Measurements from ENCODE around the gene TP53.
A peak's percentile ranks its signal among the peaks of the same experiment; 100 is the strongest.

Gene TP53

DNA sequence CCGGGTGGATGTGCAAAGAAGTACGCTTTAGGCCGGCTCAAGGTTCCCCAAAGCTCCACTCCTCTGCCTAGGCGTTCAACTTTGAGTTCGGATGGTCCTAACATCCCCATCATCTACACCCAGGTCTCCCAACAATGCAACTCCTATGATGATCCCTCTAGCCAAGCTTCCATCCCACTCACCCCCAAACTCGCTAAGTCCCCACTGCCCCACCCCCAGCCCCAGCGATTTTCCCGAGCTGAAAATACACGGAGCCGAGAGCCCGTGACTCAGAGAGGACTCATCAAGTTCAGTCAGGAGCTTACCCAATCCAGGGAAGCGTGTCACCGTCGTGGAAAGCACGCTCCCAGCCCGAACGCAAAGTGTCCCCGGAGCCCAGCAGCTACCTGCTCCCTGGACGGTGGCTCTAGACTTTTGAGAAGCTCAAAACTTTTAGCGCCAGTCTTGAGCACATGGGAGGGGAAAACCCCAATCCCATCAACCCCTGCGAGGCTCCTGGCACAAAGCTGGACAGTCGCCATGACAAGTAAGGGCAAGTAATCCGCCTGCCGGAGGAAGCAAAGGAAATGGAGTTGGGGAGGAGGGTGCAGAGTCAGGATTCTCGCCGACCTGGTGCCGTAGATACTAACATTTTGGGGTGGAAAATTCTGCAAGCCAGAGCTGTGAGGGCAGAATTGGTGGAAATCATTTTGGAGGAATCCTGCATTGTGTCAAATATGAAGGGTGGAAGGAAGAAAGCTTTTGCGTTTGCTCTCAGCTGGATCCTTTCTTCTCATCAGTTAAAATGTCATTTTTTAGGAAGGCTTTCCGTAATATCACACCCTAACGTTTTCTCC lies at the start of gene TP53:
TSS of gene TP53 (minus strand) at position 419 of the 836 bp plus-strand sequence. CDS start 10,896 bp downstream, outside the sequence.
- Histone ChIP-seq H3K9ac (ENCODE audit: low read length) (peak within 1 kb of the TSS; percentile 96), H3K36me3 (ENCODE audit: control insufficient read depth, insufficient read depth, low read length) (no peaks in the 10 kb centered on the region), H3K4me1 (ENCODE audit: control insufficient read depth, insufficient read depth, low read length) (peaks cover 10% of the 10 kb centered on the region), H3K9me3 (ENCODE audit: control insufficient read depth, low read length) (no peaks in the 10 kb centered on the region), H3K27me3 (ENCODE audit: control insufficient read depth, insufficient read depth, low read length) (no peaks in the 10 kb centered on the region), H3K4me3 (ENCODE audit: low read length) (peak within 1 kb of the TSS; percentile 97)

DNA sequence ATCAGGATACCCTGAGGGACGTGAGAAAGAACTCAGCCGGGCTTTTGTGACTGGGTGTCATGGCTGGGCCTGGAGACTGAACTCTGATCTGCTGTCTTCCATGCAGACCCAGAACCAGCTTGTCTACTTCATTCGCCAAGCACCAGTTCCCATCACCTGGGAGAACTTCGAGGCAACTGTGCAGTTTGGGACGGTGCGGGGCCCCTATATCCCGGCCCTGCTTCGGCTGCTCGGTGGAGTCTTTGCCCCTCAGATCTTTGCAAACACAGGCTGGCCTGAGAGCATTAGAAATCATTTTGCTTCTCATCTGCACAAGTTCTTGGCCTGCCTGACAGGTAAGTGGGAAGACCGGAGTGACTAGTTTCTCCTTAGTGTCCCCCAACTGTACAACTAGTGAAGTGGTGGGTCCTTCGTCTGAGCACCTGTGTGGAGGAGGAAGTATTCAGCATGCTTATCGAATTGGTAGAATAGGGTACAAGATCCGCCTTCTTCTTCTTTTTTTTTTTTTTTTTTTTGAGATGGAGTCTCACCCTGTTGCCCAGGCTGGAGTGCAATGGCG lies 45.8 kb upstream of the TP53 start:
- no peaks in the 10 kb centered on the region for H3K4me1 ChIP-seq (ENCODE audit: control insufficient read depth, insufficient read depth, low read length)
- peaks cover 5% of the 10 kb centered on the region for H3K27me3 ChIP-seq (ENCODE audit: control insufficient read depth, insufficient read depth, low read length)
- no peak overlapping the region for H3K9ac ChIP-seq (ENCODE audit: low read length)
- H3K9me3 ChIP-seq (ENCODE audit: control insufficient read depth, low read length) = no peaks in the 10 kb centered on the region
- no peak overlapping the region for H3K4me3 ChIP-seq (ENCODE audit: low read length)
- H3K36me3 ChIP-seq (ENCODE audit: control insufficient read depth, insufficient read depth, low read length) = no peaks in the 10 kb centered on the region

DNA sequence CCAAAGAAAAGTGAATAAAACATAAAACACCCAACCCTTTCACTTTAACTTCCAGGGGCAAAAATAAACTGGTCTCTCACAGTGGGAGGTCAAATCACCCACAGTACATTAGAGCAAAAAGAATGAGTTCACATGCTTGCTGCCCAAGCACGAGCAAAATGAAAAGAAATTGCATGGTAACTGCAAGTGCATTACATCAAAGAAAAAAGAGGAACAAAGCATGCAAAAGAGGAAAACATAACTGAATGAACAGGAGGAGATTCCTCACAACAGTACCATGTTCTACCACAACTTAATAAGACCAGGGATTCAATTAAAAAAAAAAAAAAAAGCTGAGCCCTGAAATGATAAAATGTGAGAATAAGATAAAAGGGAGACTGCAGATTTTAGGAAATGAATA lies 42.5 kb upstream of the TP53 start:
- no peaks in the 10 kb centered on the region for H3K4me1 ChIP-seq (ENCODE audit: control insufficient read depth, insufficient read depth, low read length)
- H3K9ac ChIP-seq (ENCODE audit: low read length) = no peak overlapping the region
- no peaks in the 10 kb centered on the region for H3K36me3 ChIP-seq (ENCODE audit: control insufficient read depth, insufficient read depth, low read length)
- no peaks in the 10 kb centered on the region for H3K9me3 ChIP-seq (ENCODE audit: control insufficient read depth, low read length)
- H3K4me3 ChIP-seq (ENCODE audit: low read length) = no peak overlapping the region
- H3K27me3 ChIP-seq (ENCODE audit: control insufficient read depth, insufficient read depth, low read length) = no peaks in the 10 kb centered on the region

DNA sequence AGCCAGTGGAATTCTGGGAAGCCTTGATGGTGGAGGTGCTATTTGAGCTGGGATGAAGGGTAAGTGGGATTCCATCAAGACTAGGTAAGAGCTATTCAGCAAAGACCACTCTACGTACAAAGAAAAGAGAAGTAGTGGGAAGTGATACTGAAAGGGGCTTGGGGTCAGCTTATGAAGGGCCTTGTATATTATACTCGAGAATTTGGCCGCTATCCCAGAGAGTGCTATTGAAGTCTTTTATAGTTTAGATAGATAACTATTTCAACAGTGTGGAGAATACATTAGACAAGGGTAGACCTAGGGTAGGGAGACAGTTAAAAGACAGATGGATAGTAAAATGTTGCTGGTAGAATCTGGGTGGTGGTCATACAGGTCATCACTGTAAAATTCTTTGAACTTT lies 40.6 kb upstream of the TP53 start:
- Histone ChIP-seq H3K4me3 (ENCODE audit: low read length) (no peak overlapping the region), H3K9ac (ENCODE audit: low read length) (no peak overlapping the region), H3K27me3 (ENCODE audit: control insufficient read depth, insufficient read depth, low read length) (no peaks in the 10 kb centered on the region), H3K36me3 (ENCODE audit: control insufficient read depth, insufficient read depth, low read length) (no peaks in the 10 kb centered on the region), H3K4me1 (ENCODE audit: control insufficient read depth, insufficient read depth, low read length) (no peaks in the 10 kb centered on the region), H3K9me3 (ENCODE audit: control insufficient read depth, low read length) (no peaks in the 10 kb centered on the region)

DNA sequence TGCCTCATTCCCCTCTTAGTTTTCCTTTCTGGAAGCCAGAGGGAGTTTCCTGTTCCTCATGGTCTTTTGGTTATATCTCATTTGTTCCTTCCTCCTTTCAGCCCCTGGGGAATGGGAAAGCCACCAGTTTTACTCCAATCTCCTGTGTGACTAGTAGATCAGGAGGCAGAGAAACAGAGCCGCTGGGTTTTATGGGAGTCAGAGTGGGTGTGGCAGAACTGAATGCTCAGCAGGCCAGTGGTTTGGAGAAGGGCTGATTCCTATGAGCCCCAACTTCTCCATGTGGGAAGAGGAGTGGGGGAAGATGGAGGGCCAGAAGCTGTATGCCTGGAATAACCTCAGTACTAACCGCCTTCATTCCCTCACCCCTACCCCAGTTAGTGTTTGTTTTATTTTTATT lies 34.3 kb upstream of the TP53 start:
- peaks cover 14% of the 10 kb centered on the region for H3K4me1 ChIP-seq (ENCODE audit: control insufficient read depth, insufficient read depth, low read length)
- peaks cover 21% of the 10 kb centered on the region for H3K27me3 ChIP-seq (ENCODE audit: control insufficient read depth, insufficient read depth, low read length)
- H3K9ac ChIP-seq (ENCODE audit: low read length) = no peak overlapping the region
- no peak overlapping the region for H3K4me3 ChIP-seq (ENCODE audit: low read length)
- H3K36me3 ChIP-seq (ENCODE audit: control insufficient read depth, insufficient read depth, low read length) = no peaks in the 10 kb centered on the region
- H3K9me3 ChIP-seq (ENCODE audit: control insufficient read depth, low read length) = no peaks in the 10 kb centered on the region

DNA sequence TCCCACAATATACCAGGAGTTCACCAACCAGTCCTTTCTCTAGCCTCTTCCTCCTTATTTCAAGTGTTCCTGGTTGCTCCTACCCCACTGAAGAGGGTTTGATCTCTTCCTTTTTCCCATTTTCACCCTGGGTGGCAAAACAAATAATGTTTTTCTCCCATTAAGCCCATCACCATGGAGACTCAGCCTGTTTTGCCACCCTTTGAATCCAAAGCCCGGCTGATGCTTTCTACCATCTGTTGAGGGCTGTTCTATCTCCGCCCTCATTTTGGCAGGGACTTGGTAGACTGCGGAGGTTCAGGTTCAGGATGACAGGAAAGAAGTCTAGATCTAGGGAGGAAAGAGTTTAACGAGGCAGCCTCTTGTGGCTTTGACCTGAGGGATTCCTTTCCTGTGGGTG lies 32.8 kb upstream of the TP53 start:
- Histone ChIP-seq H3K9me3 (ENCODE audit: control insufficient read depth, low read length) (no peaks in the 10 kb centered on the region), H3K36me3 (ENCODE audit: control insufficient read depth, insufficient read depth, low read length) (no peaks in the 10 kb centered on the region), H3K9ac (ENCODE audit: low read length) (no peak overlapping the region), H3K4me1 (ENCODE audit: control insufficient read depth, insufficient read depth, low read length) (peaks cover 23% of the 10 kb centered on the region), H3K4me3 (ENCODE audit: low read length) (no peak overlapping the region), H3K27me3 (ENCODE audit: control insufficient read depth, insufficient read depth, low read length) (peaks cover 36% of the 10 kb centered on the region)

DNA sequence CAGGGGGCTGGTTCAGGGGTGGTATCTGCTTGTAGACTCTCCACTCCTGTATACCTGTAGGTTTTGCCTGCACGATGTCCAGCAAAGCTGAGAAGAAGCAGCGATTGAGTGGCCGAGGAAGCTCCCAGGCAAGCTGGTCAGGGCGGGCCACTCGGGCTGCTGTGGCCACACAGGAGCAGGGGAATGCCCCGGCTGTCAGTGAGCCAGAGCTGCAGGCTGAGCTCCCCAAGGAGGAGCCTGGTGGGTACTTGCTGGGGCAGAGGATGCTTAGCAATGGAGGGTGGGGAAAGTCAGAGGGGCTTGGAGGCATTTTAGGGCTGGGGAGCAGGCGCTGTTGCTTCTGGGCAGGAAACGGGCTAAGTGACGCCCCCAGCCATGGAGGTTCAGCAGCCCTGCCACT lies 32.4 kb upstream of the TP53 start:
- Histone ChIP-seq H3K36me3 (ENCODE audit: control insufficient read depth, insufficient read depth, low read length) (no peaks in the 10 kb centered on the region), H3K9ac (ENCODE audit: low read length) (no peak overlapping the region), H3K27me3 (ENCODE audit: control insufficient read depth, insufficient read depth, low read length) (peaks cover 40% of the 10 kb centered on the region), H3K4me1 (ENCODE audit: control insufficient read depth, insufficient read depth, low read length) (peaks cover 23% of the 10 kb centered on the region), H3K9me3 (ENCODE audit: control insufficient read depth, low read length) (no peaks in the 10 kb centered on the region), H3K4me3 (ENCODE audit: low read length) (no peak overlapping the region)

DNA sequence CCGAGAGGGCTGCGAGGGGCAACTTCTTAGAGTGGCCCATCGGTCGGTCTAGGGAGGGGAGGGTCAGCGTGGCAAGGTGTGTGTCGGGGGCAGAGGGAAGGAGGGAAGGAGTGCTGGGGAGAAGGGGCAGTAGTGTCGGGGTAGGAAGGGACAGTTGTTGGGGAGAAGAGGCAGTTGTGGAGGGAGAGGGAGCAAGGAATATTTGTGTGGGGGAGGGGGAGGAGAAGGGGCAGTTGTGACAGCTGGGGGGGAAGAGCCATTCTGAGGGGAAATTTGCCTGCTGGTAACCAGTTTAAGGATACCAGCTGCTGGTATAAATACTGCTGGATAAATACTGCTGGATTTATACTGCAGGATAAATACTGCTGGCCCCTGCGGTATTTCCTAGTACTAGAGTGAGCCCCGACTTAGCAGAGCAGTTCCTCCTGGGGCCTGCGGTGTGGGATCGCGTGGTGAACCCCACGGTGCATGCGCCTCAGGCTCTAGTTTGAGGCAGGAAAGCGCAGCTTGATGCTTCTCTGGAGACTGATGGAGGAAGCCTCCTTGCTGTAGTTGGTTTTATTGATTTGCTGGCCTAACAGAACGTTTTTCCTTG lies 30.6 kb upstream of the TP53 start:
- Histone ChIP-seq H3K4me3 (ENCODE audit: low read length) (peak overlapping the region; percentile 18), H3K27me3 (ENCODE audit: control insufficient read depth, insufficient read depth, low read length) (peaks cover 50% of the 10 kb centered on the region), H3K4me1 (ENCODE audit: control insufficient read depth, insufficient read depth, low read length) (peaks cover 23% of the 10 kb centered on the region), H3K36me3 (ENCODE audit: control insufficient read depth, insufficient read depth, low read length) (no peaks in the 10 kb centered on the region), H3K9me3 (ENCODE audit: control insufficient read depth, low read length) (no peaks in the 10 kb centered on the region), H3K9ac (ENCODE audit: low read length) (peak overlapping the region; percentile 59)

DNA sequence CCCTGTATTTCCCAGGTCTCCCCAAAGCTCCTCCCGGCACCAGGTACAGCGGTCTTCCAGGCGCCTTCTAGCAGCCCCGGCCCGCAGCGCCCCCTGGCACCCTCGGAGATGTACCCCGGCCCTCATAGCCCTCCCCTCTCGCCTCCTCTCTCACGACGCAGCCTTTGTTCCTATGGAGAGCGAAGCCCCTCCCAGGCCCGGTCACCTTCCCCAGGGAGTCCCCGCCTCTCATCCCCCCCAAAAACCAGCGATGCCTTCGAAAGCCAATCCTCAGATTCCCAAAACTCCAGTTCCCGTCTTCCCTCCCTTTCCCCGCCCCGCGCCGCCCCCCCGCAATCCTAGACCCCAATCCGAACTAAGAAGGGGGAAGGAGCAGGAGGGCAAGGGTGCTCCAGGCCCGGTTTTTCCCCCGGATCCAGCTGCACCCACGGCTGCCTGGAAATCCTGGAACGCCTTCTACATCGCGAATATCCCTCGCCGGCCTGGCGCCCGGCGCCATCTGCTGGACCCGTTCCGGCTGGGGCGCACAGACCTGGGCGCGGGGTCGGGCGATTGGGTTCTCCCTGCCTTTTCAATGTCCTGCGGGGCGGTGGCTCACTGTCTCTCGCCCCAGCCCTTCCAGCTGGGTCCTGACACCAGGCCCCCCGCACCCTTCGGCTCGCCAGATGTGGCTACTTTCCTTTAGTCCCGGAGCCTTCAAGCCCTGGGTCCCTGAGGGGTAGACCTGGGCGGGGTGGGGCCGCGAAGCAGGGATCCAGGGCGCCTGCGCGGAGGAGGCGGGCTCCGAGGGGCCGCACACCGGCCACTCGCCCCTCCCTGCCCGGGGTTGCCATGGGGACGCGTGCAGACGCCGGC lies 29.8 kb upstream of the TP53 start, which contains the start of gene DNAH2:
TSS of gene DNAH2 (plus strand) at position 844 of the 855 bp plus-strand sequence. CDS start 1,991 bp downstream, outside the sequence.
- Histone ChIP-seq H3K36me3 (ENCODE audit: control insufficient read depth, insufficient read depth, low read length) (no peaks in the 10 kb centered on the region), H3K4me3 (ENCODE audit: low read length) (peak within 1 kb of the TSS; percentile 18), H3K9me3 (ENCODE audit: control insufficient read depth, low read length) (no peaks in the 10 kb centered on the region), H3K4me1 (ENCODE audit: control insufficient read depth, insufficient read depth, low read length) (peaks cover 23% of the 10 kb centered on the region), H3K9ac (ENCODE audit: low read length) (peak within 1 kb of the TSS; percentile 59), H3K27me3 (ENCODE audit: control insufficient read depth, insufficient read depth, low read length) (peaks cover 58% of the 10 kb centered on the region)

DNA sequence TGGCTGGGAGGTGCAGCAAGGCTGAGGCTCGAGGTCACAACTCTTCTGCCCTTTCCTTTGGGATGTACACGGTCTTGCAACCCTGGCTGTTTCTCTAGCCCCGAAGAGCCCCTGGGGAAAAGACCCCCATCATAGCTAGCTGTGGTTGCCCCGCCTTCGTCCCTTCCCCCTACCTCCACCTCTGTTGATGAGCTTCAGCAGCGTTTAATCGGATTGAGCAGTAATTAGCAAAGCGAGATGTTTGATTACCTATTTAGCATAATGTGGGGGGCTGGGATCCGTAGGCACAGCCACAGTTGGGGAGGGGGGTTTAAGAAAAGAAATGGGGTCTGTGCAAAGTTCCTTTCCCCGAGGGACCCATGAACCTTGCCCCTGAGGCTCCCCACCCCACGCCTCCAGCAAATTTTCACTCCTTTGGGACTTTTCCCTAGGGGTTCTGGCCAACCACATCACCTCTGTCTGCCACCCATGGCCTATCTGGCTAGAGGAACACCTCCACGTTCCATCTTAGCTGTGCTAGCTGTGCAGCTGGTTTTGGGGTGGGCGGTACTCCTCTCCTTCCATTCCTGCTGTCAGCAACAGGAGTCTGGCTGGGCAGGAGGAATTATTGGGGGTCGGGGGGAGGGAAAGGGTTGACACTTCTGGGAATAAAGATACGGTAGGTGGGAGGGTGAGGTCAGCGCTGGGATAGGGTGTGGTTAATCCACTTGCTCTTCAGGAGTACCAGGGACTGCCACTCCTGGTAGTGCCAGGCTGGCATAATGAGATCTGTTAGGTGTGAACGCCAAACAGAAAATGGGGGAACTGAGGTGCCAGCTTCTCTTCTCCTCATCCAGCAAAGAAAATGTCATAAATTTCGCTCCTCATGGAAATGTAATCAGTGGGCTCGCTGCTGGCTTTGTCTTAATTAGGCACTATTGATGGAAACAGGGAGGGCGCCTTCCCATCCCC lies 28.9 kb upstream of the TP53 start:
- Histone ChIP-seq H3K9ac (ENCODE audit: low read length) (peak overlapping the region; percentile 59), H3K9me3 (ENCODE audit: control insufficient read depth, low read length) (no peaks in the 10 kb centered on the region), H3K36me3 (ENCODE audit: control insufficient read depth, insufficient read depth, low read length) (no peaks in the 10 kb centered on the region), H3K27me3 (ENCODE audit: control insufficient read depth, insufficient read depth, low read length) (peaks cover 67% of the 10 kb centered on the region), H3K4me3 (ENCODE audit: low read length) (peak overlapping the region; percentile 18), H3K4me1 (ENCODE audit: control insufficient read depth, insufficient read depth, low read length) (peaks cover 23% of the 10 kb centered on the region)

Data from mucosa of stomach (tissue), 1 donor.